Mesothelial cell of epicardium (in vitro differentiated cells): ENCODE data around the gene GPR4. TPM values are rescaled to one million over a fixed set of nuclear protein-coding genes. Genes with fewer than 3 reads are reported as not detected.
A peak's percentile ranks its signal among the peaks of the same experiment; 100 is the strongest.

Experiments
- DNase-seq, 2 experiments: peaks; one replicate each; pipeline ENCODE4 v3.0.0; 2021; ENCODE audit warnings: low spot score in 2 of 2; ENCODE audit not compliant: unreplicated experiment in 2 of 2
- H3K27ac Mint-ChIP-seq: 2 replicates; pipeline ENCODE4 v1.8.0; 2021; ENCODE audit warnings: mixed read lengths
- H3K27me3 Mint-ChIP-seq: 2 replicates; pipeline ENCODE4 v1.8.0; 2021; ENCODE audit warnings: low read depth, mixed read lengths
- H3K36me3 Mint-ChIP-seq: 2 replicates; pipeline ENCODE4 v1.8.0; 2021; ENCODE audit warnings: mixed read lengths
- H3K4me1 Mint-ChIP-seq: 2 replicates; pipeline ENCODE4 v1.8.0; 2021; ENCODE audit warnings: mixed read lengths
- H3K4me3 Mint-ChIP-seq: 2 replicates; pipeline ENCODE4 v1.8.0; 2021; ENCODE audit warnings: mild to moderate bottlenecking, moderate library complexity, mixed read lengths
- H3K9me3 Mint-ChIP-seq: 2 replicates; pipeline ENCODE4 v1.8.0; 2021; ENCODE audit warnings: mixed read lengths
- total RNA-seq: library from RNA; stranded (reverse); gene quantifications from 3 replicates; pipeline ENCODE4 v1.2.1, GENCODE V29; 2021
- TF ChIP-seq, protein P1 (sequence below): fragments of 200-600 bp; sonication (generic); IDR thresholded peaks from one replicate; pipeline ENCODE4 v1.5.0; 2021; ENCODE audit warnings: antibody characterized with exemption; ENCODE audit not compliant: unreplicated experiment

The GPR4 gene
- total RNA-seq, 1 donor from 2014 or later: not detected

- Mint-ChIP-seq H3K4me3 (no peak overlapping the region), H3K4me1 (peaks cover 20% of the 10 kb centered on the region), H3K27ac (no peak overlapping the region), H3K9me3 (no peaks in the 10 kb centered on the region), H3K36me3 (no peaks in the 10 kb centered on the region), H3K27me3 (no peaks in the 10 kb centered on the region)
- DNase-seq: no peak
- TF ChIP-seq, protein P1, sequence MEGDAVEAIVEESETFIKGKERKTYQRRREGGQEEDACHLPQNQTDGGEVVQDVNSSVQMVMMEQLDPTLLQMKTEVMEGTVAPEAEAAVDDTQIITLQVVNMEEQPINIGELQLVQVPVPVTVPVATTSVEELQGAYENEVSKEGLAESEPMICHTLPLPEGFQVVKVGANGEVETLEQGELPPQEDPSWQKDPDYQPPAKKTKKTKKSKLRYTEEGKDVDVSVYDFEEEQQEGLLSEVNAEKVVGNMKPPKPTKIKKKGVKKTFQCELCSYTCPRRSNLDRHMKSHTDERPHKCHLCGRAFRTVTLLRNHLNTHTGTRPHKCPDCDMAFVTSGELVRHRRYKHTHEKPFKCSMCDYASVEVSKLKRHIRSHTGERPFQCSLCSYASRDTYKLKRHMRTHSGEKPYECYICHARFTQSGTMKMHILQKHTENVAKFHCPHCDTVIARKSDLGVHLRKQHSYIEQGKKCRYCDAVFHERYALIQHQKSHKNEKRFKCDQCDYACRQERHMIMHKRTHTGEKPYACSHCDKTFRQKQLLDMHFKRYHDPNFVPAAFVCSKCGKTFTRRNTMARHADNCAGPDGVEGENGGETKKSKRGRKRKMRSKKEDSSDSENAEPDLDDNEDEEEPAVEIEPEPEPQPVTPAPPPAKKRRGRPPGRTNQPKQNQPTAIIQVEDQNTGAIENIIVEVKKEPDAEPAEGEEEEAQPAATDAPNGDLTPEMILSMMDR: no peak
Measured at GRCh38 chr19:45575216-45575615, 26.8 kb downstream of the GPR4 start.

- no peak for DNase-seq
- Mint-ChIP-seq H3K4me3 (no peak overlapping the region), H3K27ac (no peak overlapping the region), H3K4me1 (peaks cover 20% of the 10 kb centered on the region), H3K36me3 (peaks cover 2% of the 10 kb centered on the region), H3K27me3 (no peaks in the 10 kb centered on the region), H3K9me3 (peaks cover 3% of the 10 kb centered on the region)
- TF ChIP-seq, protein P1: no peak
Measured at GRCh38 chr19:45574526-45574925, 27.5 kb downstream of the GPR4 start.

DNA sequence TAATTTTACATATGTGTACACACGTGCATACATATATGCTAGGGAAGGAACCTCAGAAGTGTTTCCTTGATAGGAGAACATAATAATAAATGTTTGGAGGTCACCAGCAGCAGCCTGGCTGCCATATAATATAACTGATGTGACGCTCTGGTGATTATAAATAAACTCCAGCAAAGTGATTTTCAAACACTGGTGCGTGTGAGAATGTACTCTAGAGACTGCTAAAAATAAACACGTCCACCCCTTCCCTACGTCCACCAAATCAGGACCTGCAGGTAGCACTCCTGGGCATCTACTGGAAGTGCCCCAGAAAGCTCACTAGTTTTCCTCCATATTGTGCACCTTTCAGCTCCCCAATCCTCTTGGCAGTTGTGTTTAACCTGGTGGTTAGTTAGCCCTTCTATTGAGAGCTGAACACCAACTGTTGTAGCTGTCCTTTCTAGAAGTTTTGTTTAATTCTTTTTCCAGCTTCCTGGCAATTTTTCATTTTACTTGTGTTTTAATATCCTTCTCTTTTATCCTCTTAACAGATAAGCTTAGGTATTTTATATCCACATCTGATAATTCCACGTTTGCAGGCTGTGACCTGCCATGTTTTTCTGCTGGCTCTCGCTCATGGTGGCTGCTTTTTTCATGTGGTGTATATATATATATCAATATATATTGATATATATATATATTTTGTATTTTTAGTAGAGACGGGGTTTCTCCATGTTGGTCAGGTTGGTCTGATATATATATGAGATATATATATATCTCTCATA lies 30.4 kb downstream of the GPR4 start:
- TF ChIP-seq, protein P1: no peak
- no peak overlapping the region for H3K27ac Mint-ChIP-seq
- no peak overlapping the region for H3K4me3 Mint-ChIP-seq
- DNase-seq: no peak
- peaks cover 3% of the 10 kb centered on the region for H3K9me3 Mint-ChIP-seq
- H3K36me3 Mint-ChIP-seq: peaks cover 2% of the 10 kb centered on the region
- no peaks in the 10 kb centered on the region for H3K27me3 Mint-ChIP-seq
- peaks cover 1% of the 10 kb centered on the region for H3K4me1 Mint-ChIP-seq

DNA sequence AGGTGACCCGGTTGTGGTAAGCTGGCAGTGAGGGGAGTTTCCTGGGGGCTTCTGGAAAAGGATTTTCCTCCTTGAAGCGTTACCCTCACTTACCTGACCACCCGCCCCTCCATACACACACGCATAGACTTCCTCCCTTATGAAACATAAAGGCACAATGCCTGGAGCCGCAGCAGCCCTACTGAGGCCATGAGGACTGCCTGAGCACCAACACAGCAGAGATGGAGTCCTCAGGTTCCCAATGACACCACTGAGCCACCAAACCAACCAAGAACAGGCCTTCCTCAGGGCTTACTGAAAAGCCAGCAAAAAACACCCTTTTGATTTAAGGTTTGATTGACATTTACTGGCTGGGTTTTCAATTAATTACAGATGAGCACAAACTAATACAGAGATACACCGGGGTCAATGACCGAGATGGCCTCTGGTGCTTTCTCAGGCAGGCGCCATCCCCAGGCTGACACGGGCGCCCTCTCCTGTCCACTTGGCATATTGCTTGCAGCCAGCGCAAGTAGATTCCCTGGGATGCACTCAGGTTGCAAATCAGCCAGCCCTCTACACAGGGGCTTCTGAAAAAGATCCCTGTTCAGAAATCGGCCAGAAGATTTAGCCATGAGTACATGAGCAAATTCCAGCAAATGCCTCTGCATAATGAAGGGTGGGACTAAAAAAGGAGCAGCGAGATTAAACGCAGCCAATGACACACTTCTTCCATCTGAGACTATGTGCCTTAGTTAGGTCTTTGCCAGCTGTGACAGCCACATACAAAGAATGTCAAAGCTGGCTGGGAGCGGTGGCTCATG lies 32.2 kb downstream of the GPR4 start:
- H3K27me3 Mint-ChIP-seq: no peaks in the 10 kb centered on the region
- peaks cover 2% of the 10 kb centered on the region for H3K36me3 Mint-ChIP-seq
- TF ChIP-seq, protein P1: peak; percentile 52
- H3K4me1 Mint-ChIP-seq: no peaks in the 10 kb centered on the region
- H3K27ac Mint-ChIP-seq: no peak overlapping the region
- H3K4me3 Mint-ChIP-seq: no peak overlapping the region
- peaks cover 3% of the 10 kb centered on the region for H3K9me3 Mint-ChIP-seq
- DNase-seq: no peak

DNA sequence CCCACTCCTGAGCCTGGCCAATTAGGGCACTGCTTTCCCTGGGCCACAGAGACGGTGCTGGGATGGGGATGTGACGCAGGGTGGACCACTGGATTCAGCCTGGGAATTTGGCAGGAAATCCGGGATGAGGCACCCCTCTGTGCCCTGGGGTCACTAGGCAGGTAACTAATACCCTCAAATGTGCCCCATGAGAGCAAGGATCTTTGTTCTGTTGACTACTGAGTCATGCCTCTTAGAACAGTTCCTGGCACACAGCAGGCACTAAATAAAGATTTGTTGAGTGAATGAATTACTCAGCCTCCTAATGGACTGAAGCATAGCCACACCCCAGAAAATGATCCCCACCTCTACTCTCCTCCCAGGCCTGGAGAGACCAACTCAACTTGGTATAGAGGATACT lies 33.3 kb downstream of the GPR4 start:
- no peak overlapping the region for H3K4me3 Mint-ChIP-seq
- peaks cover 2% of the 10 kb centered on the region for H3K36me3 Mint-ChIP-seq
- TF ChIP-seq, protein P1: no peak
- peaks cover 3% of the 10 kb centered on the region for H3K9me3 Mint-ChIP-seq
- no peaks in the 10 kb centered on the region for H3K27me3 Mint-ChIP-seq
- no peaks in the 10 kb centered on the region for H3K4me1 Mint-ChIP-seq
- no peak for DNase-seq
- H3K27ac Mint-ChIP-seq: no peak overlapping the region
